Lower lobe of right lung (tissue), 2 donors: ENCODE data around the gene CAMSAP2. TPM values are rescaled to one million over a fixed set of nuclear protein-coding genes. Genes with fewer than 3 reads are reported as not detected.

ENCODE experiments used
- ATAC-seq, 2 donors: fragments of 200-7000 bp; cut with Tn5 transposase; one replicate each; pipeline ENCODE4 v1.9.1; 2020 to 2022; ENCODE audit warnings: mild to moderate bottlenecking in 2 of 2, moderate library complexity in 2 of 2
- DNase-seq: peaks from one replicate; pipeline ENCODE4 v3.0.0-alpha.2; 2020
- H3K27ac ChIP-seq: fragments of 200-600 bp; one replicate; pipeline ENCODE4 v1.8.0; 2022
- H3K27me3 ChIP-seq: fragments of 200-600 bp; one replicate; pipeline ENCODE4 v1.8.0; 2022; ENCODE audit warnings: low read depth
- H3K36me3 ChIP-seq: fragments of 200-600 bp; one replicate; pipeline ENCODE4 v1.8.0; 2022; ENCODE audit warnings: mild to moderate bottlenecking
- H3K4me1 ChIP-seq: fragments of 200-600 bp; one replicate; pipeline ENCODE4 v1.8.0; 2022
- H3K4me3 ChIP-seq: fragments of 200-600 bp; one replicate; pipeline ENCODE4 v1.8.0; 2022; ENCODE audit warnings: mild to moderate bottlenecking
- H3K9me3 ChIP-seq: fragments of 200-600 bp; one replicate; pipeline ENCODE4 v1.8.0; 2022
- CTCF ChIP-seq: fragments of 200-600 bp; IDR thresholded peaks from one replicate; pipeline ENCODE4 v1.8.0; 2022; ENCODE audit warnings: antibody characterized with exemption, mild to moderate bottlenecking
- intact Hi-C: fragments of 100-400 bp; cut with DNase I; formaldehyde crosslinking; loops from one replicate; pipeline ENCODE4 v1.11.0; 2022
- long read RNA-seq: library from polyadenylated mRNA; unstranded; transcript quantifications from one replicate; pipeline ENCODE4 v2.0.0, GENCODE V29; 2021
- total RNA-seq: library from RNA; stranded (reverse); fragmentation: NEBNext Ultra II Directional; extraction: Animal tissue kit (Norgen Biotek cat#: 25700); gene quantifications from one replicate; pipeline ENCODE4 v1.2.1, GENCODE V29; 2021
- donor health status: DM: no; HTN: yes; CAD: no; lungs with severe emphysema.

Gene CAMSAP2, protein sequence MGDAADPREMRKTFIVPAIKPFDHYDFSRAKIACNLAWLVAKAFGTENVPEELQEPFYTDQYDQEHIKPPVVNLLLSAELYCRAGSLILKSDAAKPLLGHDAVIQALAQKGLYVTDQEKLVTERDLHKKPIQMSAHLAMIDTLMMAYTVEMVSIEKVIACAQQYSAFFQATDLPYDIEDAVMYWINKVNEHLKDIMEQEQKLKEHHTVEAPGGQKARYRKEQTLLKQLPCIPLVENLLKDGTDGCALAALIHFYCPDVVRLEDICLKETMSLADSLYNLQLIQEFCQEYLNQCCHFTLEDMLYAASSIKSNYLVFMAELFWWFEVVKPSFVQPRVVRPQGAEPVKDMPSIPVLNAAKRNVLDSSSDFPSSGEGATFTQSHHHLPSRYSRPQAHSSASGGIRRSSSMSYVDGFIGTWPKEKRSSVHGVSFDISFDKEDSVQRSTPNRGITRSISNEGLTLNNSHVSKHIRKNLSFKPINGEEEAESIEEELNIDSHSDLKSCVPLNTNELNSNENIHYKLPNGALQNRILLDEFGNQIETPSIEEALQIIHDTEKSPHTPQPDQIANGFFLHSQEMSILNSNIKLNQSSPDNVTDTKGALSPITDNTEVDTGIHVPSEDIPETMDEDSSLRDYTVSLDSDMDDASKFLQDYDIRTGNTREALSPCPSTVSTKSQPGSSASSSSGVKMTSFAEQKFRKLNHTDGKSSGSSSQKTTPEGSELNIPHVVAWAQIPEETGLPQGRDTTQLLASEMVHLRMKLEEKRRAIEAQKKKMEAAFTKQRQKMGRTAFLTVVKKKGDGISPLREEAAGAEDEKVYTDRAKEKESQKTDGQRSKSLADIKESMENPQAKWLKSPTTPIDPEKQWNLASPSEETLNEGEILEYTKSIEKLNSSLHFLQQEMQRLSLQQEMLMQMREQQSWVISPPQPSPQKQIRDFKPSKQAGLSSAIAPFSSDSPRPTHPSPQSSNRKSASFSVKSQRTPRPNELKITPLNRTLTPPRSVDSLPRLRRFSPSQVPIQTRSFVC (N-terminal part only)
- 30.7 TPM for total RNA-seq
- long read RNA-seq, full-length matches to known transcripts, result 4 of 21 reads
- long read RNA-seq, partial matches to known transcripts, result 9 of 21 reads
- long read RNA-seq, other reads (novel, unspliced or antisense), result 8 of 21 reads

DNA sequence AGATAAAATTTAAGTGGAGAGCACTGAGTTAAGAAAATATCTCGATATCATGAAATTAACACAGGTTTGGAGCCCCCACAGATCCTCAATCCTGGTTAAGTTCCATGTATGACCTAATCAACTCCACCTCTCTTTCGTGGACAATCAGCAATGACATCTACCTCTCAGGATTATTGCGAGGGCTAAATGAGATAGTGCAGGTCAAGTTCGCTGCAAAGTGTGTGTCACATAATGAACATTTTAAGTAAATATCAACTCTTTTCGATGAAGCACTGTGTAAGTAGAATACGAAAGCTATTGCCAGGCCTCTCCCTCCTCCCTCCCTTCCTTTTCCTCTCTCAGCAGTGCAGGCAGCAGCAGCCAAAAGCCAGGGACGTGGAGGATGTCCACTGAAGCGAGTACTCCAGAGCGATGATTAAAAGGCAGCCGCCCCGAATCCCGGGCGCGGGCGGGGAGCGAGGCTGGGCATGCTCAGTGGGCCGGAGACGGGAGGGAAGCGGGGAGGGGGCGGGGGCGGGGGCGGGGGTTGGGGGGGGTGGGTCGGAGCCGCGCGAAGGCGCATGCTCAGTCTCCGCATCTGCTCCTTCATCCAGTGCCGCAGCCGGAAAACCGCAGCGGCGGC is at the start of gene CAMSAP2:
Gene CAMSAP2, plus strand, starts transcription at position 567 of the 622 bp plus-strand sequence. CDS start 935 bp downstream, outside the sequence.
- H3K36me3 ChIP-seq, result no peaks in the 10 kb centered on the region
- H3K4me1 ChIP-seq, result peaks cover 42% of the 10 kb centered on the region
- H3K9me3 ChIP-seq, result no peaks in the 10 kb centered on the region
- peak within 1 kb of the TSS; percentile 88 for H3K4me3 ChIP-seq
- no peak for TF ChIP-seq CTCF
- H3K27ac ChIP-seq, result peak within 1 kb of the TSS; percentile 100
- DNase-seq, result peak; percentile 87
- no peaks in the 10 kb centered on the region for H3K27me3 ChIP-seq
- intact Hi-C loops, result no loop called here
- peak; percentile 94 to 95 for ATAC-seq

GRCh38 chr1:200692316-200692715 is 46.4 kb upstream of the CAMSAP2 start:
- Histone ChIP-seq H3K4me3 (no peak overlapping the region), H3K9me3 (no peaks in the 10 kb centered on the region), H3K27ac (no peak overlapping the region), H3K27me3 (no peaks in the 10 kb centered on the region), H3K36me3 (no peaks in the 10 kb centered on the region), H3K4me1 (no peaks in the 10 kb centered on the region)
- TF ChIP-seq CTCF, result no peak
- intact Hi-C loops, result no loop called here
- DNase-seq (no peak), ATAC-seq (no peak)

GRCh38 chr1:200693327-200693726 is 45.4 kb upstream of the CAMSAP2 start:
- no peak for ATAC-seq
- Histone ChIP-seq H3K36me3 (no peaks in the 10 kb centered on the region), H3K9me3 (no peaks in the 10 kb centered on the region), H3K27me3 (no peaks in the 10 kb centered on the region), H3K27ac (no peak overlapping the region), H3K4me3 (no peak overlapping the region), H3K4me1 (no peaks in the 10 kb centered on the region)
- no peak for DNase-seq
- intact Hi-C loops, result no loop called here
- no peak for TF ChIP-seq CTCF

DNA sequence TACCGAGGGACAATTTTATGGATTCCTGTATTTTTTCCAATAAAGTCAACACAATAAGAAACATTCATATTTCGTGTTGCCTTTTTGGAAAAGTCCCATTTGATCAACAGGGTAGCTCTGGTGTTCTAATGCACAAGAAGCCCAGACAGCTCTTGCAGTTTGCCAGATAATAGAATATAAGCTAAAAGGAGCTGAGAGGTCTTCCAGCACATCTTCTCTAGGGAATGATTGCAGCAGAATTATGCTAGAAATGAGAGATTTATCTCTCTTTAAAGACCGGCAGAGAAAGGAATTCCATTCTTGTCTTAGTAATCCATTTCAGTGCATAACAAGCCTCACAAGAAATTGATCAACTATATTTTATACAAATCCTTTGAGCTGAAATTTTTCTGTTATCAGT is 44.0 kb upstream of the CAMSAP2 start:
- DNase-seq (no peak), ATAC-seq (no peak)
- Histone ChIP-seq H3K4me3 (no peak overlapping the region), H3K36me3 (no peaks in the 10 kb centered on the region), H3K4me1 (no peaks in the 10 kb centered on the region), H3K27me3 (no peaks in the 10 kb centered on the region), H3K27ac (no peak overlapping the region), H3K9me3 (no peaks in the 10 kb centered on the region)
- TF ChIP-seq CTCF, result no peak
- intact Hi-C loops, result no loop called here

DNA sequence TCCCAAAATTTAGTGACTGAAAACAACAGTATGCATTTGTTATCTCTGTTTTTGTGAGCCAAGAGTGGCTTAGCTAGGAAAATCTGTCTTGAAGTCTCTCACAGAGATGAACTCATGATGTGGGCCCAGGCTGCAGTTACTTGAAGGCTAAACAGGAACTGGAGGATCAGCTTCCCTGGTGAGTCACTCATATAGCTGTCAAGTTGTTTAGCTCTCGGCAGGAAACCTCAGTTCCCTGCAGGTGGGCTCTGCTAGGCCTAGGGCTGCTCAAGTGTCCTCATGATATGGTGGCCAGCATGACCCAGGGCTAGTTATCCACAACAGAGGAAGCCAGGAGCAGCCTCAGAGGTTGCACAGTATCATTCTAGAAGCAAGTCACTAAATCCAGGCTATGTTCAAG is 38.8 kb upstream of the CAMSAP2 start:
- TF ChIP-seq CTCF, result no peak
- intact Hi-C loops, result no loop called here
- H3K27ac ChIP-seq, result no peak overlapping the region
- no peaks in the 10 kb centered on the region for H3K27me3 ChIP-seq
- no peak overlapping the region for H3K4me3 ChIP-seq
- ATAC-seq (no peak), DNase-seq (no peak)
- no peaks in the 10 kb centered on the region for H3K9me3 ChIP-seq
- H3K36me3 ChIP-seq, result no peaks in the 10 kb centered on the region
- no peaks in the 10 kb centered on the region for H3K4me1 ChIP-seq
